HepG2 (cell line): ENCODE measurements around the gene NDRG2. TPM values are rescaled to one million over a fixed set of nuclear protein-coding genes. Genes with fewer than 3 reads are reported as not detected.

Experiments
- GRHL1 ChIP-seq: sonication (generic); formaldehyde crosslinking; conservative IDR thresholded peaks from 2 replicates; pipeline ENCODE4 v1.8.0; 2022; ENCODE audit warnings: missing genetic modification reagents
- HBP1 ChIP-seq: IDR thresholded peaks from 2 replicates; pipeline ENCODE4 v1.6.1; 2016; ENCODE audit warnings: low read depth, control low read depth
- HNRNPLL ChIP-seq: fragments of 200-400 bp; formaldehyde crosslinking; IDR thresholded peaks from 2 replicates; pipeline ENCODE4 v1.6.1; 2017; ENCODE audit warnings: mild to moderate bottlenecking, low read depth, low read length; ENCODE audit not compliant: poor library complexity, severe bottlenecking
- JUNB ChIP-seq: sonication (generic); formaldehyde crosslinking; IDR thresholded peaks from 2 replicates; pipeline ENCODE4 v1.8.0; 2022; ENCODE audit warnings: missing genetic modification reagents, mild to moderate bottlenecking, borderline replicate concordance
- KMT2B ChIP-seq: IDR thresholded peaks from 2 replicates; pipeline ENCODE4 v1.6.1; 2016; ENCODE audit warnings: missing genetic modification reagents, missing compliant biosample characterization
- MIER3 ChIP-seq: IDR thresholded peaks from 2 replicates; pipeline ENCODE4 v1.6.1; 2016; ENCODE audit warnings: missing compliant biosample characterization, borderline replicate concordance
- PATZ1 ChIP-seq: sonication (generic); formaldehyde crosslinking; IDR thresholded peaks from 2 replicates; pipeline ENCODE4 v1.4.0; 2020; ENCODE audit warnings: missing genetic modification reagents
- PHB2 ChIP-seq: fragments of 450-650 bp; IDR thresholded peaks from 2 replicates; pipeline ENCODE4 v1.6.1; 2018; ENCODE audit not compliant: partially characterized antibody
- PHF20 ChIP-seq: sonication (generic); formaldehyde crosslinking; IDR thresholded peaks from 2 replicates; pipeline ENCODE4 v1.5.0; 2020; ENCODE audit warnings: mild to moderate bottlenecking, missing genetic modification reagents
- RBM22 ChIP-seq: fragments of 200-400 bp; formaldehyde crosslinking; optimal IDR thresholded peaks from 2 replicates; pipeline ENCODE3; 2017; ENCODE audit warnings: mild to moderate bottlenecking, low read length, moderate library complexity
- SRF ChIP-seq: IDR thresholded peaks from 2 replicates; pipeline ENCODE4 v1.6.1; 2011; ENCODE audit warnings: mild to moderate bottlenecking, low read depth, low read length, moderate library complexity
- TFDP1 ChIP-seq: IDR thresholded peaks from 2 replicates; pipeline ENCODE4 v1.6.1; 2016; ENCODE audit warnings: missing compliant biosample characterization, missing genetic modification reagents, borderline replicate concordance
- TRAFD1 ChIP-seq: sonication (generic); formaldehyde crosslinking; IDR thresholded peaks from 2 replicates; pipeline ENCODE4 v1.5.1; 2020; ENCODE audit warnings: missing genetic modification reagents, mild to moderate bottlenecking, borderline replicate concordance
- UBTF ChIP-seq: sonication (generic); formaldehyde crosslinking; IDR thresholded peaks from 2 replicates; pipeline ENCODE4 v1.4.0; 2020; ENCODE audit warnings: mild to moderate bottlenecking, missing genetic modification reagents
- ZEB1 ChIP-seq: IDR thresholded peaks from 2 replicates; pipeline ENCODE4 v1.6.1; 2012; ENCODE audit warnings: mild to moderate bottlenecking, low read depth, inconsistent platforms; ENCODE audit not compliant: insufficient replicate concordance
- polyA plus RNA-seq, 8 experiments: library from polyadenylated mRNA; depleted of rRNA in 3 of 8; stranded (reverse) in 7 of 8; unstranded in 1 of 8; fragments of >200 nt; fragmentation: Illumina TruSeq in 4 of 8; extraction: Trizol in 4 of 8; gene quantifications; 2 replicates each; pipeline versions ENCODE4 v1.2.1 to v1.2.3, GENCODE V29; 2011 to 2016; ENCODE audit warnings: low read depth in 4 of 8, missing spikeins in 1 of 8, mixed read lengths in 1 of 8; ENCODE audit not compliant: insufficient read depth in 1 of 8
- total RNA-seq, 5 experiments: library from RNA; depleted of rRNA; stranded (reverse); fragments of >200 nt; fragmentation: Illumina TruSeq; extraction: Trizol; gene quantifications; 2 replicates each; pipeline ENCODE4 v1.2.3, GENCODE V29; 2016; ENCODE audit warnings: low read depth in 1 of 5

Gene NDRG2
- total and polyA plus RNA-seq, 2 of the 13 experiments (the other 11 are each of a cell fraction or from before 2014, with no cell fraction given): 27.2 to 189 TPM

- TF ChIP-seq MIER3 (CRISPR knock-in tag) (no peak; the same call in 1 of the 2 replicates), HNRNPLL (no peak), RBM22 (no peak), PHF20 (CRISPR knock-in tag) (no peak), TRAFD1 (CRISPR knock-in tag) (no peak), KMT2B (CRISPR knock-in tag) (no peak), ZEB1 (peak; percentile 74), TFDP1 (CRISPR knock-in tag) (no peak; the same call in 1 of the 2 replicates), PATZ1 (CRISPR knock-in tag) (peak; percentile 76), UBTF (CRISPR knock-in tag) (no peak; the same call in 1 of the 2 replicates), GRHL1 (no peak), SRF (no peak), PHB2 (no peak), JUNB (CRISPR knock-in tag) (no peak), HBP1 (CRISPR knock-in tag) (no peak)
Observed at GRCh38 chr14:21054123-21054767, 29.4 kb upstream of the NDRG2 start (continued).
